Activated naive CD4-positive, alpha-beta T cell treated with anti-CD3 and anti-CD28 coated beads for 36 hours (primary cell): ENCODE data around the gene NPBWR2. TPM values are rescaled to one million over a fixed set of nuclear protein-coding genes. Genes with fewer than 3 reads are reported as not detected.

Source experiments
- microRNA-seq: library from miRNA; unstranded; fragments of <30 nt; microRNA quantifications from one replicate; pipeline ENCODE4 v1.2.0, GENCODE V29; 2022; ENCODE audit warnings: borderline microRNAs expressed, borderline replicate concordance
- total RNA-seq, 2 experiments: library from RNA; stranded (reverse); gene quantifications; one replicate each; pipeline ENCODE4 v1.2.3, GENCODE V29; 2021

NPBWR2 gene
- total RNA-seq, 2 experiments from 2014 or later, result not detected

Small RNA genes lying within 50 kb of the gene (microRNA-seq; reads per million reads assigned to microRNA genes)
- gene MIR6813, result 2.7 reads per million

Other genes with a start within 250 kb of the NPBWR2 start
- not detected for gene ABHD16B, start 246.1 kb downstream of the NPBWR2 start, total RNA-seq
- gene TPD52L2, start 242.3 kb downstream of the NPBWR2 start, total RNA-seq, result 10 to 100 TPM; 38.2 to 38.9 TPM
- gene DNAJC5, start 212.4 kb downstream of the NPBWR2 start, total RNA-seq, result 10 to 100 TPM; 19.4 to 19.5 TPM
- 10 to 100 TPM; 23.3 to 23.9 TPM for gene UCKL1, start 151.1 kb downstream of the NPBWR2 start, total RNA-seq
- 1 to 10 TPM; 7.9 to 8.3 TPM for gene ZNF512B, start 137.6 kb downstream of the NPBWR2 start, total RNA-seq
- gene SAMD10, start 127.9 kb downstream of the NPBWR2 start, total RNA-seq, result 10 to 100 TPM; 20.5 to 21.8 TPM
- 10 to 100 TPM; 39.4 to 40.2 TPM for gene PRPF6, start 126.4 kb downstream of the NPBWR2 start, total RNA-seq
- gene C20orf204, start 71.4 kb downstream of the NPBWR2 start, total RNA-seq, result 1 to 10 TPM; 1.1 to 1.7 TPM
- not detected for gene SOX18, start 57.9 kb downstream of the NPBWR2 start, total RNA-seq
- 10 to 100 TPM; 16.7 to 18.2 TPM for gene TCEA2, start 44.4 kb downstream of the NPBWR2 start, total RNA-seq
- gene RGS19, start 28.0 kb downstream of the NPBWR2 start, total RNA-seq, result 10 to 100 TPM; 20.6 to 23.5 TPM
- under 1 TPM; 0.45 to 0.47 TPM for gene OPRL1, start 27.5 kb downstream of the NPBWR2 start, total RNA-seq
- gene LKAAEAR1, start 23.2 kb downstream of the NPBWR2 start, total RNA-seq, result under 1 TPM; 0.33 to 0.62 TPM
- gene MYT1, start 56.9 kb upstream of the NPBWR2 start, total RNA-seq, result under 1 TPM; 0.05 TPM
- gene PCMTD2, start 148.2 kb upstream of the NPBWR2 start, total RNA-seq, result 10 to 100 TPM; 34.5 to 36.7 TPM